HL-60/S4 treated with phorbol 12-myristate 13-acetate at 8.2 ng/mL for 4 days and 3 days (cell line): ENCODE measurements around the gene CRYGC.

Experiments
- in situ Hi-C: fragments of 300-500 bp; cut with MboI; formaldehyde crosslinking; loops from 2 replicates; pipeline ENCODE4 v1.15.0; 2022; ENCODE audit warnings: low sequenced_read_pairs

Gene CRYGC, protein sequence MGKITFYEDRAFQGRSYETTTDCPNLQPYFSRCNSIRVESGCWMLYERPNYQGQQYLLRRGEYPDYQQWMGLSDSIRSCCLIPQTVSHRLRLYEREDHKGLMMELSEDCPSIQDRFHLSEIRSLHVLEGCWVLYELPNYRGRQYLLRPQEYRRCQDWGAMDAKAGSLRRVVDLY

DNA sequence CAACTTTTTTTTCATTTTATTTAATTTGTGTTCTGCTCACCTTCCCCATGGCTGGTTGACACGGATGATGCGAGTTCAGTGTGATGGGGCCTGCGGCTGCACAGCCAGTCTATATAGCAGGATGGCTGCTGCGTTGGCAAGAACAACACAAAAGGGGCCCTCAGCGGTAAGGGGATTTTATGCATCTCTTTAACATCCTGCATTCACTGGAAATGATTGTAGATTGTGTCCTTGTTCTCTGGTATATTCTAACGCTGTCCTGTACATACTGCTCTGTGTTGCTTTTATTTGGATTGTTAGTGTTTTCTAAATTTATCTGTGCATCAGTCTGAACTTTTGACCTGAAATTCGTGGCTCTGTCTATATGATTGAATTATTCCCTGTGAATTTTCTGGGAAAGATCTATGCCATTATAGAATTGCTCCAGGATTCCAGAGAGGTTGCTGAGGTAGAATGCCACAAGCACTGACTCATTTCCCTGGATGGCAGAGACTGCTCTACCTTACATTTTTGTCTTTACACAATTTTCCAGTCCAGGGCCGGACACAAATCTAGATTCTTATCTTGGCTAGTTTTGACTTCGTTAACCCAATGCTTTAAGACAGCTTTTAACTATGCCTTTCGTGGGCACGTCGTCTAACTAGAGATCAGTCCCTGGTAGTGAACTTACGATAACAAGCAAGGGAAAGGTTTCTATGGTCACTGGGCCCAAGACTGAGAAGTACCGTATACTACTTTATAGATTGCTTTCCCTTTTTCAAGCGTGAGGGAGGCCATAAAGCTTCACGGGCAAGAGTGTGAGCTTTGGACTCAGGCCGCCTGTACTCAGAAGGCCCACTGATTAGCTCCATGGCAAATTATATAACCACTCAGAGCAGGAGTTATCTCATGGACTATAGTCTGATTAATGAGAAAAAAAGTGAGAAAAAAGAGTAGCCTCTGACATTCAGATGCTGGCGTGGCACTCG is at the start of gene CRYGC:
Gene CRYGC, minus strand, starts transcription at position 85 of the 968 bp plus-strand sequence. Its CDS starts 36 bp downstream, at position 49.
- in situ Hi-C loops, result no loop called here

DNA sequence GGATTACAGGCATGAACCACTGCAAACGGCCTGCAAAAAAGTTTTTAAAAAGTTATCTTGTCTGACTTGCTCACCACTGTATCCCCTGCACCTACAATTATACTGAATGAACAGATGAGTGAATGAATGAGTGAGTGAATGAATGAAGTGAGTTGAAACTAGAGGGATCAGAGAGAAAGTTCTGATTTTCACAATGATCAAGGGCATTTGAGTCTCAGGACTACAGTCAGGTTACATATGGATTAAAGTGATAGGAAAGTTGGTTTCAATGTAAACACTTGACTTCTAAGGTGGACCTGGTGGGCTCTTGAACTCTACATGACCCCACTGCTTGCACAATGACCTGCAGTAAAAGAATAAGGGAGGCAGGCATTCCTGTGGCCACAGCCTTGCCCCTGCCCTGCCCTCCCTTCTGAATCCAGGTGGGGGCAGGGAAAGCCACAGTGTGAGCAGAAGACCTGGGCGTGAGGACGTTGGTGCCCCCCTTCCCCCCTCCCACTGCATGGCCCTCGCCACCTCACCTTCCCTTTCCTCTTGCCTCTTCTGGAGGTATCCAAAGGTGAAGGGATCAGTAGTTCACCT is 49.5 kb upstream of the CRYGC start:
- in situ Hi-C loops, result no loop called here

DNA sequence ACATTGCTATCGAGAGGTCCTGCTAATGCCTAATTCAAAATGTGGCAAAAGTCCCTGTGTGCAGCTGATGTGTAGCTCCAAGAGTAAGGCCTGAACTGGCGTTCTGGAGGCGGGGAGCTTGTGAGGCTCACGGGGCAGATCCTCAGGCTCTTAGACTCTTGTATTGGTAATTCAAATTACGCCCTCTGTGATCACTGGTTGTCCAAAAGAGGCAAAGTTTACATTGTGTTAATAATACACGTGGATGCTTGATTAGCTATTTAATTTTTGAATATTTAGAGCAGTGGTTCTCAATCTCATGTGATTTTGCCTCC is 46.2 kb upstream of the CRYGC start:
- in situ Hi-C loops, result no loop called here

DNA sequence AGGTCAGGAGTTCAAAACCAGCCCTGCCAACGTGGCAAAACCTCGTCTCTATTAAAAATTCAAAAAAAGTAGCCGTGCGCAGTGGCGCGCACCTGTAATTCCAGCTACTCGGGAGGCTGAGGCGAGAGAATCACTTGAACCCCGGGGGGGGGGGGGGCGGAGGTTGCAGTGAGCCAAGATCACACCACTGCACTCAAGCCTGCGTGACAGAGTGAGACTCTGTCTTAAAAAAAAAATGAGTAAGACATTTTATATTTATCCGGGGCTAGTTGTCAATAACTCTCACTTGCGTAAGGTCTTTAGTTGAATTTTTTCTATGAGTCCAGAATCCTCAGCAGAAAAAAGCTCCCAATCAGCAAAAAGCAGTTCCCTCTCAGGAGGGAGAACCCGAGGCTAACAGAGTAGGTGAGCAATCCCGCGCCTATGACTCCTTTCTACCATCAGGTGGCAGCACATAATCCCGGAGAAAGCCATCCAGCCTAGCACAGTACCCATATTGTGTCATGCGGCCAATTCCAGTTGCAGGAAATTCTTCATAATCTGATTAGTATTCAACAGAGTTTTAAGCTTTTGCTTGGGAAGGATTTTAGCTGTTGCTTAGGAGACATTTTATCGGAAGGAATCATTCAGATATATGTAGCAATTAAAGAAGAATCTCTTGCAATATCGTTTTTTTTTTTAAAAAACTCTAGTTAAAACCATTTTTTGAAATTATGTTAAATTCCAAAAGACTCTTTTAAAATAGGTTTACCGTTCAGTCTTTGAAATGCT is 45.6 kb upstream of the CRYGC start:
- in situ Hi-C loops, result no loop called here

DNA sequence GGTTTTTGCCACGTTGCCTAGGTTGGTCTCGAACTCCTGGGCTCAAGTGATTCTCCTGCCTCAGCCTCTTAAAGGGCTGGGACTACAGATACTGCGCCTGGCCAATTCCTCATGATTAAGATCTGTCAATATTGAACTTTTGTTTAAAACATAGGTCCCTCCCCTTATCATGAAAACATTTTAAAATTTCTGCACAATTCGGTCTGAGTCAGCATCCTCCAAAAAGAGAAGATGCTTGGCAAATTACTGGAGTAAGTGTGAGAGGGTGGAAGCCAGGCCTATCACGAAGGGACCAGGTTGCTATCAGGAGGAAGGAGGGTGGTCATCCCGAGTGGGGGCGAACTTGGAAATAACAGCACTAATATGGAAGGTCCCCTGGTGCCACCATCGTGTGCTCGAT is 44.5 kb upstream of the CRYGC start:
- in situ Hi-C loops, result no loop called here

DNA sequence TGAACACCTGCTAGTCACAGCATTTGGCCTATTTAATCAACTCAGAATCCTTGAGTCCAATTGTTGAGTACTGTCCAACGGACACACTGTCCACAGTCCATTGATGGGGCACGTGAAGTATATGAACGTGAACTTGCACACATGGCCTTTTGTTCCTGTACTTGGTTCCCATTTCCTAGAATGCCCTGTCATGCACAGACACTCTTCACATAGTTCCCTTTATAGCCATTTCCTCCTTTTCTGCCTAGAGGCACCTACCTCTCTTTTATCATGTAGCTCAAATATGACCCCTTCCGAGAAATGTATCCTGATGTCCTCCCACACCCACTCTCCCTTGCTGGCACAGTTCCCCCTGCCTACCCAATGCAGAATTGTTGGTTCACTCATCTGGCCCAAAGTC is 42.5 kb upstream of the CRYGC start:
- in situ Hi-C loops, result no loop called here

DNA sequence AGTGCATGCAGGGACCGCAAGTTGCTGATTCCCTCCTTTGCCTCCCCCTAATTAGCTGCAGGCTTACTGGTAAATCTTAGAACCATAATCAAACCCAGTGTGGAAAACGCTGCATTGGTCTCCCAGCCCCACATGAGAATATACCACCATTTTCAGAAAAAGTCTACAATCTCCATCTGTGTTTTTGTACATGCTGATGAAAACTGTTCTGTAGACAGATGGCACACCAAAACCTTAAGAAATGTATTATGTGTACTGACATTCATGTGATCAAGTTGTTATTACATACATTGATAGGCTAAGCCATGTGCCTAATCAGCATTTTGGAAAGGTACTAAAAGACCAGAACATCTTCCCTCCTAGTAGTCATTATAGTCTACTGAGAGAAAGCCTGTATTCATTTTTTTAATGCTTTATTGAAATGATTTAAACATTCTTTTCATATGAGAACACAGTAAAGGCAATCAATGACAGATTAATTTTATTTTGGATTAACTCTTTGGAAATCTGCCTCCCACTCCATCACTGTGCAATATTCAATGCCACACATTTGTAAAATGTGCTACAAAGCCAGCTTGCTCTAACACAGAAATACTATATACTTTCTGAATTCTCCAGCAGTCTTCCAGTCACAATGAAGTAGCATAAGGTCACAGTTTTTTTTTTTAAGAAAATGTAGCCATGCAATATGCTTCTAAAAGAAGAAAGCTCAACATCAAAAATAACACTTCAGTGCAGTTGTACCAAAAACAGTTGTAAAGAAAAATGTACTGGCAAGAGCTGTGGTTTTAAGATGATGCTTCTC is 35.5 kb upstream of the CRYGC start:
- in situ Hi-C loops, result no loop called here

DNA sequence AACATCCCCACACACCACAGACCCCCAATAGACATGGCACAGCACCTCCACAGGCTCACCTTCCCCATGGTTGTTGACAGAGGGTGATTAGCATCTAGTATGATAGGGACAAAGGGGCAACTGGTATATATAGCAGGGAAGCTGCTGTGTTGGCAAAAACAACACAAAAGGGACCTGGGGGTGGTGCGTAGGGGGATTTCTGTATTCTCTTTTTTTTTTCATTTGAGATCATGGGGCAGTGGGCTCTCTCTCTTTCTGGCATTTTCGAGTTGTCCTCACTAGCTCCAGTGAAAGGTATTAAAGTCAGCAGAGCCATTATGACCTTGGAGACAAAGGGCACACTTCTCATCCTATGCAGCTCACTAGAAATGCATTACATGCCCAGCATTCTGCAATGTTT is 33.9 kb upstream of the CRYGC start, which contains the start of gene CRYGA:
Gene CRYGA, minus strand, starts transcription at position 101 of the 400 bp plus-strand sequence. Its CDS starts 33 bp downstream, at position 68.
- in situ Hi-C loops, result no loop called here

DNA sequence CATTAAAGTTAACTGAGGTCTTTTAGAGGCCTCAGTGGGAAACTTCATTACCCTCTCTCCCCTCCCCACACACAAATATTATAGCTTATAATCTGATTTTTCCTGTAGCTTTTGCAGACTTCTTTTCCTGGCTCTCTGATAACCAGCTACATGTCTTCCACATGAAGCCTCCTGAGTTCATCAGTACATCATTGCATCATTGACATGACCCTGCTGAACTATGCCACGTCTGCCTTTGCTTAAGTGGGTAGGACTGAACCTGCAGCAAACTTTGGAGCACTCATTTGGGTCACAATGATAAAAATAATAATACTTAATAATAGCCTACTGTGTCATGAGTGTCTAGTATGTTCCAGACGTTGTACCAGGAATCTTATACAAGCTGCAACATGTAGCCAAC is 26.8 kb upstream of the CRYGC start:
- in situ Hi-C loops, result no loop called here

DNA sequence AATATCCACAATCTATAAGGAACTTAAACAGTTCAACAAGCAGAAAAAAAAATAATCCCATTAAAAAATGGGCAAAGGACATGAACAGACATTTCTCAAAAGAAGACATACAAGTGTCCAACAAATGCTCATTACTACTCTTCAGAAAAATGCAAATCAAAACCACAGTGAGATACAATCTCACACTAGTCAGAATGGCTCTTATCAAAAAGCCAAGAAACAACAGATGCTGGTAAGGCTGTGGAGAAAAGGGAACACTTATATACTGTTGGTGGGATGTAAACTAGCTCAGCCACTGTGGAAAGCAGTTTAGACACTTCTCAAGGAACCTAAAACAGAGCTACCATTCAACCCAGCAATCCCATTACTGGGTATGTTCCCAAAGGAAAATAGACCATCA is 23.5 kb upstream of the CRYGC start:
- in situ Hi-C loops, result no loop called here

DNA sequence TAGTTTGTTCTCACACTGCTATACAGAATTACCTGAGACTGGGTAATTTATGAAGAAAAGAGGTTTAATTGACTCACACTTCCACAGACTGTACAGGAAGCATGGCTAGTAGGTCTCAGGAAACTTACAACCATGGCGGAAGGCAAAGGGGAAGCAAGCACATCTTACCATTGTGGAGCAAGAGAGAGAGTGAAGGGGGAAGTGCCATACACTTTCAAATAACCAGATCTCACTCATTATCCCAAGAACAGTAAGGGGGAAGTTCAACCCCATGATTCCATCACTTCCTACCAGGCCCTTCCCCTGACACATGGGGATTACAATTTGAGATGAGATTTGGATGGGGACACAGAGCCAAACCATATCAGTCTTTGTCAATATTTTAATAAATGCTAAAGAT is 21.3 kb upstream of the CRYGC start:
- in situ Hi-C loops, result no loop called here

DNA sequence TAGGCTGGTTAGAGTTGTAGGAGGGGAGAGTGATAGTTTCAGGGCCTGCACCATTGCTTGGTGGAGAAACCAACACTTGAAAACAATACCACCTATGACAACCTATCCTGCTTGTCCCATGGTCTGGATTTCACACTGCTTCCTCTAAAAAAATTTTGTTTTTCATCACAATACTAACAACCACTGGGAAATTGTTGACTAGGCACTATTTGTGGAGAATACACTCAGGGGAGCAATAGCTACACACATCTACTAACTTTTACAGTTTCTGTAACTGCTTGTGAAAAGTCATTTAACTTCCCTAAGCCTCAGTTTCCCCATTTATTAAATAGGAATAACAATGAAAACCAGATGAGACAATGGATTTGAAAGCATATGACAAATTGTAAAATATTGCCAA is 20.5 kb upstream of the CRYGC start:
- in situ Hi-C loops, result no loop called here

DNA sequence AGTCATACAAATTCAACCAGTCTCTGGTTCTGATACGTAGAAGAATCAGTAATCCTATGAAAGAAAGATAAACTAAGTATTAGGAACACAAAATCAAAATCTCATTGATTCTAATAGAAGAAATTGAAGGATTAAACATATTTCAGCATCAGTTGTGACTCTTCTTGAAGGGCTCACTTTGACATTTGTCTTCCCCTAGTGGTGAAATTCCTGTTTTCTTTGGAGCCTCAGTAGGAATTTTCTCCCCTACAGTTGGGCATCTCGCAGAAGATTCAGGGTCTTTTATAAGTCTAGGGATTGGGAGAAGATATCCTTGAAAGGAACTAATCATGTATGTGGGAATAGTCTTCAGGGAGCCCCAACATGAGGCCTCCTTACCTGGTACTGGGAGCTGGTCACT is 19.2 kb upstream of the CRYGC start:
- in situ Hi-C loops, result no loop called here

DNA sequence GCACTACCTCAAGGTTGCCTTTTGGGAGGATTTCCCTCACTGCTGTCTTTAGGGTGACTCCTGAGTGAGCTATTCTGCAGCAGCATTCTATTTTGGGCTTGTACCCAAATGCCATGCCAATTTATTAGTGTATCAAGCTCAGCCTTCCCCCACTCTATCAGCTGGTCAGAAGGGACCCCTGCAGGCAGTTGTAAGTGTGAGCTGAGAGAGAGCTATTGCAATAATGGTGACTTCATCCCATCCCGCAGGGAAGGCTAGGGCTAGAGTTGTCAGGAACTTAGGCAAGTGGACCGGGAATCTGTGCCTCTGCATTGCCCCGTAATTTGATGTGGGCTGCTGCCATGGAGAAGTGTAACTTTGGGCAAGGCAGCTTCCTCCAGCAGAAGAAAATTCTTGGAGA is 18.1 kb upstream of the CRYGC start:
- in situ Hi-C loops, result no loop called here

DNA sequence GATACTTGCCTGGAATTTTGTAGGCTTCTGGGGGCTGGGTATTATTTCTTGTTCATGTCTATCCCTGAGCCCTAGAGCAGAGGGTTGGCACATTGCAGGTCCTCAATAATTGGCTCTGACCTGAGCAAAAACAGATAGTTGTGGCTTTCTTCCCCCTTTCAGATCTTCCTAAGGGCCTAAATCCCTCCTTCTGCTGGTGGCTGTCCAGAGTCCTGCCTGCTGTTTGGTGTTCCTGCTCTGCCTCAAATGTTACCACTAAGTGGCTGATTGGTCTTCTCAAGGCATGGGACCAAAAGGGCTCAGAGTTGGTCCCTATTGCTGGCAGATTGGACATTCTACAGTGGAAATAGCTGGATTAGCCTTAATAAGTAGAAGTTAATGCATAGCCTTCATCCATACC is 17.4 kb upstream of the CRYGC start:
- in situ Hi-C loops, result no loop called here

DNA sequence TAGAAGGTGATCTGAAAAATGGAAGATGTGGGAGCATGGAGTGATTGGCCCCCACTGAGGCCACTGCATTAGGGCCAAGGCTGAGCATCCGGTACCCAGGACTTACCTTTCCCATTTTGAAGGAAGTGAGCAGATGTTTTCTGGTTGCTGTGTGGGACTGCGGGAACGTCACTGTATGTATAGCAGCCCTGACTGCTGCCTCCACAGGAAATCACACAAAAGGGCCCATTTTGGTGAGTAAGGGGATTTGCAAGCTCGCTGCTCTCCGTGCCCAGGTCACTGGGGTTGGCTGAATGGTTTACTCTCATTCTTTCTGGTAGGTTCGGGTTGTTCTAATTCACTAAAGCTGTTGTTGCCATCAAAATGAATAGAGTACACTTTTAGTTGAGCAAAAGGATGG is 16.4 kb upstream of the CRYGC start, which contains the start of gene CRYGB:
Gene CRYGB, minus strand, starts transcription at position 153 of the 400 bp plus-strand sequence. Its CDS starts 38 bp downstream, at position 115.
- in situ Hi-C loops, result no loop called here

DNA sequence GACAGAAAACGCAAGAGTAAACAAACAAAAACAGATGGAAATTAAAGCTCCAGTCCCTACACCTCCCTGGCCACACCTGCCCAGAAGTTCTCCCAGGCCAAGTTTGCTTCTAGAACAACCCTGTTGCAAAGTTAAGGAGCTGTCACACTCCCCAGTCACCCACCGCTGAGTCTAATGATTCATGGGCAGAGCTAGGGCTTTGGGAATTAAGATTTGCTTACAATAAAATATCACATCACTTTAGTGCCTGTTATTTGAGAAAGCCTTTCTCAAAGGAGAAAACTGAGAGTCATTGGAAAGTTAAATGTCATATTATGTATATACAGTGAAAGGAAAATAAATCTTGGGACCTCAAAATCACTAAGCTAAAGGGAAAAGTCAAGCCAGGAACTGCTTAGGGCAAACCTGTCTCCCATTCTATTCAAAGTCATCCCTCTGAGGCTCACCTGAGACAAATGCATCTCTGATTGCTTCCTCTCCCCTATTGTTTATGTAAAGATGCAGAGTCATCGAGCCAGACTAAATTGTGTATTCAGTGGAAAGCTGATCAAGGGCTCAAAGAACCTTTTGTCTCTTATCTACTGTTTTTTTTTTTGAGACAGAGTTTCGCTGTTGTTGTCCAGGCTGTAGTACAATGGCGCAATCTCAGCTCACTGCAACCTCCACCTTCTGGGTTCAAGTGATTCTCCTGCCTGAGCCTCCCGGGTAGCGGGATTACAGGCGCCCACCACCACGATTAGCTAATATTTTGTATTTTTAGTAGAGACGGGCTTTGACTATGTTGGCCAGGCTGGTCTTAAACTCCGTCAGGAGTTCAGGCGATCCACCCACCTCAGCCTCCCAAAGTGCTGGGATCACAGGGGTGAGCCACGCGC is 13.5 kb upstream of the CRYGC start:
- in situ Hi-C loops, result no loop called here

DNA sequence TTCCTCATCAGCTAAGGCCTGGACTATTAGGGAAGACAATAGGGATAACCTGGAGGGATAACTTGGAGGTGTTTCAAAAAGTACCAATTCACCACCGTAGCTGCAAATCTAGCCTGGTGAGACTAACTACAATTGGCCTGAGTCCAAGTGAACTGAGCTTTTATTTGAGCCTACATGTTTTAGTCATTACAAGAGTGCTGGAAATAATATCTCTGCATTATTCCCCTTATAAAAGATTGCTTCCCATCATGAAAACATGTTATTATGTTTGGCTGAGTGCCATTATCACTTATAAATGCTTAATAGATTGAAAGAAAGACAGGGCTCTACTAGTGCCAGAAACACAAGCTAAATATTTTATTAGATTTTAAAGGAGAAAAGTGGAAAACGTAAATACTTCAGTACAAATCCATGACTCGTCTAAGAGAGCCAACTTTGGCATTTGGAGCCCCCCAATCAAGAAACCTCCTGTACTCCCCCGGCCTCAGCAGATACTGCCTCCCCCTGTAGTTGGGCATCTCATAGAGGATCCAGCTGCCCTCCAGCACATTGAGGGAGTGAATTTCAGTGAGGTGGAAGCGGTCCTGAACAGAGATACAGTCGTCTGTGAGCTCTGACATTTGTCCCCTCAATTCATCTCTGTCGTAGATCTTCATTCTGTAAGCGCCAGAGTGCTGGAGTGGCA is 12.8 kb upstream of the CRYGC start:
- in situ Hi-C loops, result no loop called here

DNA sequence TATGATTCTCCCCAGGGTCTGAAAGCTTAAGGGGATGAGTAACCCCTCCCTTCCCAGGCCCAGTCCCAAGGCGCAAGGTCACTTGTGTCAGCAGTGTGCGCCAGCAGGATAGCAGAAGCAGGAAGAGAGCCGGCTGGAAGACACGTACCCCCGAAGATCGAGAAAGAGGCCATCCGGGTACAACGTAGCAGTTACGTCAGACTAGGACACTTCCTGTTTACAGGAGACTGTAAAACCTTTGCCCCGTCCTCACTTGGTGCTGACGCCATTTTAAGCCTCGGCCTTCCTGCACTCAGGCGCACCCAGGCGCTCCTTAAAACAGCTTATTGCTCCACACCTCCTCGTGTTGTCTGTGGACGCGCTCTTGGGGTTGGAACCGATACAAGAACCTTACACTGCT is 9.8 kb upstream of the CRYGC start:
- in situ Hi-C loops, result no loop called here
